ENCODE measurements around the gene CDR2. TPM values are rescaled to one million over a fixed set of nuclear protein-coding genes. Genes with fewer than 3 reads are reported as not detected.

The CDR2 gene
- total RNA-seq, 1 experiment from 2014 or later = 14.7 TPM

- Histone ChIP-seq H3K36me3 (ENCODE audit: low read depth, low read length) (peaks cover 9% of the 10 kb centered on the region), H3K27ac (ENCODE audit: low read length) (no peak overlapping the region), H3F3A (ENCODE audit: low read length, unreplicated experiment) (no peaks in the 10 kb centered on the region), H3K4me1 (ENCODE audit: insufficient read depth, low read length) (no peaks in the 10 kb centered on the region), H3K27me3 (ENCODE audit: low read length) (no peaks in the 10 kb centered on the region), H3K9me2 (replicated peaks; ENCODE audit: low read length) (no peaks in the 10 kb centered on the region), H3K9me3 (ENCODE audit: low read length) (no peaks in the 10 kb centered on the region), H3K79me2 (ENCODE audit: low read length) (no peaks in the 10 kb centered on the region), H3K4me3 (ENCODE audit: low read length) (no peak overlapping the region), H2AFZ (ENCODE audit: low read length) (no peak overlapping the region), H3K4me2 (ENCODE audit: low read length) (no peak overlapping the region), H4K20me1 (ENCODE audit: low read length) (no peaks in the 10 kb centered on the region), H3K9ac (ENCODE audit: low read length) (no peak overlapping the region)
- ATAC-seq = no peak
- CTCF ChIA-PET = no interaction called here
- BruUV-seq (replicated peaks) = no TSS peak
- intact Hi-C loops (cut with micrococcal nuclease) = no loop called here
- POLR2A ChIA-PET (ENCODE audit: unreplicated experiment) = no interaction called here
- no peak for TF ChIP-seq EZH2phosphoT487 (IDR thresholded peaks at IDR 0.05; ENCODE audit: borderline replicate concordance, low read length)
- TF ChIP-seq CTCF (conservative IDR thresholded peaks at IDR 0.05; ENCODE audit: low read depth, low read length) = no peak
- TF ChIP-seq EZH2 (IDR thresholded peaks at IDR 0.05; ENCODE audit: low read length, unreplicated experiment) = no peak
- DNase-seq = no peak
These were observed 33.5 kb downstream of the CDR2 start for GRCh38 chr16:22340945-22341344.

GRCh38 chr16:22337849-22338635, 36.4 kb downstream of the CDR2 start:
- POLR2A ChIA-PET (ENCODE audit: unreplicated experiment) = no interaction called here
- Histone ChIP-seq H3K9ac (ENCODE audit: low read length) (no peak overlapping the region), H3K27ac (ENCODE audit: low read length) (no peak overlapping the region), H3K79me2 (ENCODE audit: low read length) (no peaks in the 10 kb centered on the region), H3K4me2 (ENCODE audit: low read length) (no peak overlapping the region), H3K9me3 (ENCODE audit: low read length) (no peaks in the 10 kb centered on the region), H4K20me1 (ENCODE audit: low read length) (no peaks in the 10 kb centered on the region), H3F3A (ENCODE audit: low read length, unreplicated experiment) (no peaks in the 10 kb centered on the region), H3K4me3 (ENCODE audit: low read length) (no peak overlapping the region), H3K4me1 (ENCODE audit: insufficient read depth, low read length) (no peaks in the 10 kb centered on the region), H2AFZ (ENCODE audit: low read length) (no peak overlapping the region), H3K27me3 (ENCODE audit: low read length) (no peaks in the 10 kb centered on the region), H3K36me3 (ENCODE audit: low read depth, low read length) (peaks cover 34% of the 10 kb centered on the region), H3K9me2 (replicated peaks; ENCODE audit: low read length) (no peaks in the 10 kb centered on the region)
- ATAC-seq (no peak), DNase-seq (no peak)
- intact Hi-C loops (cut with micrococcal nuclease) = no loop called here
- no peak for TF ChIP-seq EZH2 (IDR thresholded peaks at IDR 0.05; ENCODE audit: low read length, unreplicated experiment)
- TF ChIP-seq EZH2phosphoT487 (IDR thresholded peaks at IDR 0.05; ENCODE audit: borderline replicate concordance, low read length) = no peak
- TF ChIP-seq CTCF (conservative IDR thresholded peaks at IDR 0.05; ENCODE audit: low read depth, low read length) = no peak
- no TSS peak for BruUV-seq (replicated peaks)
- CTCF ChIA-PET = no interaction called here

GRCh38 chr16:22337045-22337444, 37.4 kb downstream of the CDR2 start:
- TF ChIP-seq EZH2 (IDR thresholded peaks at IDR 0.05; ENCODE audit: low read length, unreplicated experiment) (no peak), CTCF (conservative IDR thresholded peaks at IDR 0.05; ENCODE audit: low read depth, low read length) (no peak), EZH2phosphoT487 (IDR thresholded peaks at IDR 0.05; ENCODE audit: borderline replicate concordance, low read length) (no peak)
- Histone ChIP-seq H3K79me2 (ENCODE audit: low read length) (no peaks in the 10 kb centered on the region), H3K9me3 (ENCODE audit: low read length) (no peaks in the 10 kb centered on the region), H3K9ac (ENCODE audit: low read length) (no peak overlapping the region), H3K4me2 (ENCODE audit: low read length) (no peak overlapping the region), H3K4me3 (ENCODE audit: low read length) (no peak overlapping the region), H3K9me2 (replicated peaks; ENCODE audit: low read length) (no peaks in the 10 kb centered on the region), H4K20me1 (ENCODE audit: low read length) (no peaks in the 10 kb centered on the region), H3K27ac (ENCODE audit: low read length) (no peak overlapping the region), H3K4me1 (ENCODE audit: insufficient read depth, low read length) (no peaks in the 10 kb centered on the region), H3F3A (ENCODE audit: low read length, unreplicated experiment) (no peaks in the 10 kb centered on the region), H3K27me3 (ENCODE audit: low read length) (no peaks in the 10 kb centered on the region), H2AFZ (ENCODE audit: low read length) (no peak overlapping the region), H3K36me3 (ENCODE audit: low read depth, low read length) (peaks cover 38% of the 10 kb centered on the region)
- no peak for DNase-seq
- no peak for ATAC-seq
- ChIA-PET POLR2A (ENCODE audit: unreplicated experiment) (no interaction called here), CTCF (no interaction called here)
- TSS peak; percentile 16 for BruUV-seq (replicated peaks)
- intact Hi-C loops (cut with micrococcal nuclease) = no loop called here
